Parathyroid adenoma (tissue), 2 donors: ENCODE measurements around the gene AIM2.
A peak's percentile ranks its signal among the peaks of the same experiment; 100 is the strongest.

Source experiments
- H2AFZ ChIP-seq: fragments of 300-600 bp; sonication (generic); one replicate; pipeline ENCODE4 v1.7.0; 2017; ENCODE audit warnings: antibody characterized with exemption, mild to moderate bottlenecking
- H3K27ac ChIP-seq: fragments of 300-600 bp; sonication (generic); one replicate; pipeline ENCODE4 v1.7.0; 2017
- H3K27me3 ChIP-seq: fragments of 300-600 bp; sonication (generic); one replicate; pipeline ENCODE4 v1.7.0; 2017; ENCODE audit warnings: low read length; ENCODE audit not compliant: control insufficient read depth, insufficient read depth
- H3K36me3 ChIP-seq: fragments of 300-600 bp; sonication (generic); one replicate; pipeline ENCODE4 v1.7.0; 2017; ENCODE audit warnings: low read length; ENCODE audit not compliant: control insufficient read depth, insufficient read depth
- H3K4me1 ChIP-seq: fragments of 300-600 bp; sonication (generic); one replicate; pipeline ENCODE4 v1.7.0; 2017; ENCODE audit warnings: control low read depth
- H3K4me2 ChIP-seq: fragments of 300-600 bp; sonication (generic); one replicate; pipeline ENCODE4 v1.7.0; 2017; ENCODE audit warnings: low read length
- H3K4me3 ChIP-seq: fragments of 300-600 bp; sonication (generic); one replicate; pipeline ENCODE4 v1.7.0; 2017; ENCODE audit warnings: low read depth, low read length
- H3K79me2 ChIP-seq: fragments of 300-600 bp; sonication (generic); one replicate; pipeline ENCODE4 v1.7.0; 2017; ENCODE audit warnings: control low read depth
- H3K9ac ChIP-seq: fragments of 300-600 bp; sonication (generic); one replicate; pipeline ENCODE4 v1.7.0; 2017; ENCODE audit warnings: mild to moderate bottlenecking
- H3K9me3 ChIP-seq: fragments of 300-600 bp; sonication (generic); one replicate; pipeline ENCODE4 v1.7.0; 2017; ENCODE audit warnings: low read length; ENCODE audit not compliant: control insufficient read depth
- TF ChIP-seq, protein P1 (sequence below): fragments of 300-600 bp; sonication (generic); IDR thresholded peaks from one replicate; pipeline ENCODE4 v1.7.0; 2017; ENCODE audit warnings: antibody characterized with exemption, mild to moderate bottlenecking
- donor health status: primary hyperparathyroidism.

AIM2 gene

GRCh38 chr1:159012495-159012894 is 64.1 kb downstream of the AIM2 start:
- Histone ChIP-seq H3K27ac (peak overlapping the region; percentile 11), H2AFZ (no peak overlapping the region), H3K4me3 (peak overlapping the region; percentile 40), H3K9me3 (no peaks in the 10 kb centered on the region), H3K4me2 (peak overlapping the region; percentile 11), H3K9ac (no peak overlapping the region), H3K27me3 (no peaks in the 10 kb centered on the region), H3K36me3 (no peaks in the 10 kb centered on the region), H3K79me2 (no peaks in the 10 kb centered on the region), H3K4me1 (no peaks in the 10 kb centered on the region)
- TF ChIP-seq, protein P1, sequence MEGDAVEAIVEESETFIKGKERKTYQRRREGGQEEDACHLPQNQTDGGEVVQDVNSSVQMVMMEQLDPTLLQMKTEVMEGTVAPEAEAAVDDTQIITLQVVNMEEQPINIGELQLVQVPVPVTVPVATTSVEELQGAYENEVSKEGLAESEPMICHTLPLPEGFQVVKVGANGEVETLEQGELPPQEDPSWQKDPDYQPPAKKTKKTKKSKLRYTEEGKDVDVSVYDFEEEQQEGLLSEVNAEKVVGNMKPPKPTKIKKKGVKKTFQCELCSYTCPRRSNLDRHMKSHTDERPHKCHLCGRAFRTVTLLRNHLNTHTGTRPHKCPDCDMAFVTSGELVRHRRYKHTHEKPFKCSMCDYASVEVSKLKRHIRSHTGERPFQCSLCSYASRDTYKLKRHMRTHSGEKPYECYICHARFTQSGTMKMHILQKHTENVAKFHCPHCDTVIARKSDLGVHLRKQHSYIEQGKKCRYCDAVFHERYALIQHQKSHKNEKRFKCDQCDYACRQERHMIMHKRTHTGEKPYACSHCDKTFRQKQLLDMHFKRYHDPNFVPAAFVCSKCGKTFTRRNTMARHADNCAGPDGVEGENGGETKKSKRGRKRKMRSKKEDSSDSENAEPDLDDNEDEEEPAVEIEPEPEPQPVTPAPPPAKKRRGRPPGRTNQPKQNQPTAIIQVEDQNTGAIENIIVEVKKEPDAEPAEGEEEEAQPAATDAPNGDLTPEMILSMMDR, result no peak
